Kidney (tissue), 14 donors: Measurements from ENCODE around the gene SIX3. TPM values are rescaled to one million over a fixed set of nuclear protein-coding genes. Genes with fewer than 3 reads are reported as not detected.

ENCODE experiments used
- DNase-seq, 5 donors: peaks; one replicate each; pipeline ENCODE4 v3.0.0-alpha.2; 2013 to 2020
- FAIRE-seq: peaks from 2 replicates; lab custom pipeline; 2012; peaks lifted over from hg19 to GRCh38; lab: Jason Lieb, UNC
- H3K27ac ChIP-seq, 2 donors: one replicate each; pipeline ENCODE4 v1.7.0; 2013; ENCODE audit warnings: low read depth in 2 of 2, low read length in 2 of 2, inconsistent platforms in 1 of 2
- H3K27me3 ChIP-seq: one replicate; pipeline ENCODE4 v1.7.1; 2013; ENCODE audit warnings: low read length, inconsistent platforms; ENCODE audit not compliant: control insufficient read depth, insufficient read depth
- H3K36me3 ChIP-seq, 3 donors: one replicate each; pipeline versions ENCODE4 v1.7.0 to v1.7.1; 2013; ENCODE audit warnings: low read length in 3 of 3, control low read depth in 1 of 3, inconsistent platforms in 1 of 3; ENCODE audit not compliant: insufficient read depth in 3 of 3, control insufficient read depth in 2 of 3
- H3K4me1 ChIP-seq, 3 donors: one replicate each; pipeline versions ENCODE4 v1.7.0 to v1.7.1; 2013; ENCODE audit warnings: low read length in 3 of 3, inconsistent platforms in 1 of 3, low read depth in 1 of 3; ENCODE audit not compliant: control insufficient read depth in 2 of 3, insufficient read depth in 2 of 3
- H3K4me3 ChIP-seq, 3 donors: one replicate each; pipeline versions ENCODE4 v1.7.0 to v1.8.1; 2013; ENCODE audit warnings: low read length in 3 of 3, control low read depth in 1 of 3, inconsistent platforms in 1 of 3
- H3K9ac ChIP-seq, 3 donors: one replicate each; pipeline versions ENCODE4 v1.7.0 to v1.7.1; 2013; ENCODE audit warnings: low read length in 3 of 3, control low read depth in 1 of 3, inconsistent platforms in 1 of 3
- H3K9me3 ChIP-seq, 3 donors: one replicate each; pipeline versions ENCODE4 v1.7.0 to v1.7.1; 2013; ENCODE audit warnings: low read length in 3 of 3, control low read depth in 1 of 3, inconsistent platforms in 1 of 3; ENCODE audit not compliant: control insufficient read depth in 2 of 3, insufficient read depth in 1 of 3
- CTCF ChIP-seq: IDR thresholded peaks from 3 replicates; pipeline ENCODE4 v1.5.1; 2012; ENCODE audit warnings: mild to moderate bottlenecking, moderate library complexity, borderline replicate concordance; ENCODE audit not compliant: insufficient read depth; ENCODE audit errors: extremely low read depth
- intact Hi-C: fragments of 100-400 bp; cut with DNase I; formaldehyde crosslinking; loops from one replicate; pipeline ENCODE4 v1.11.1; 2022
- polyA plus RNA-seq: library from polyadenylated mRNA; stranded (reverse); fragments of 350-450 nt; fragmentation: Illumina TruSeq; extraction: RNeasy Lipid Tissue Mini Kit (QIAGEN cat#74804); gene quantifications from one replicate; pipeline ENCODE4 v1.2.3, GENCODE V29; 2014; ENCODE audit warnings: low read depth, low replicate concordance; ENCODE audit not compliant: insufficient read depth
- total RNA-seq: library from RNA; stranded (reverse); fragmentation: NEBNext Ultra II Directional; extraction: Animal tissue kit (Norgen Biotek cat#: 25700); gene quantifications from one replicate; pipeline ENCODE4 v1.2.1, GENCODE V29; 2021
- donor health status: control.
- donor health status: control.
- donor health status: control.
- donor health status: control.
- donor health status: control.
- donor health status: DM: yes; HTN: yes; CAD: no.
- donor health status: Normal renal cell carcinoma (clear cell type).

SIX3 gene
- total and polyA plus RNA-seq, 2 donors from 2014 or later: 0.16 to 0.19 TPM

- H3K27ac ChIP-seq: no peak overlapping the region
- FAIRE-seq (no peak), DNase-seq (peak in 1 of 5 donors; percentile 52)
- H3K9me3 ChIP-seq: no peaks in the 10 kb centered on the region
- peaks cover 77% of the 10 kb centered on the region for H3K27me3 ChIP-seq
- no peak overlapping the region for H3K9ac ChIP-seq
- intact Hi-C loops: loop anchor here (10.0 kb wide), 2 partner anchors 467 to 557 kb away; no protein-coding TSS in a partner anchor
- TF ChIP-seq CTCF: no peak
- no peaks in the 10 kb centered on the region for H3K36me3 ChIP-seq
- no peak overlapping the region for H3K4me3 ChIP-seq
- H3K4me1 ChIP-seq: peaks cover 0 to 25% (median 5%) of the 10 kb centered on the region in 3 donors
Observed at GRCh38 chr2:44951714-44952113, 10.2 kb downstream of the SIX3 start.

GRCh38 chr2:44952143-44952805 lies 10.8 kb downstream of the SIX3 start:
- Histone ChIP-seq H3K27ac (no peak overlapping the region), H3K4me3 (peak overlapping the region in 2 of 3 donors; percentile 19 to 41), H3K9ac (no peak overlapping the region), H3K9me3 (no peaks in the 10 kb centered on the region), H3K27me3 (peaks cover 72% of the 10 kb centered on the region), H3K36me3 (no peaks in the 10 kb centered on the region), H3K4me1 (peaks cover 0 to 25% (median 5%) of the 10 kb centered on the region in 3 donors)
- FAIRE-seq (no peak), DNase-seq (peak; percentile 66 to 84 (median 74))
- TF ChIP-seq CTCF: peak; percentile 42
- intact Hi-C loops: loop anchor here (10.0 kb wide), 2 partner anchors 467 to 557 kb away; no protein-coding TSS in a partner anchor

- DNase-seq (peak in 2 of 5 donors; percentile 52 to 67), FAIRE-seq (no peak)
- H3K27ac ChIP-seq: no peak overlapping the region
- H3K4me1 ChIP-seq: peaks cover 0 to 25% (median 5%) of the 10 kb centered on the region in 3 donors
- intact Hi-C loops: loop anchor here (10.0 kb wide), 2 partner anchors 468 to 558 kb away; no protein-coding TSS in a partner anchor
- peak overlapping the region in 2 of 3 donors; percentile 19 to 41 for H3K4me3 ChIP-seq
- H3K36me3 ChIP-seq: no peaks in the 10 kb centered on the region
- H3K9me3 ChIP-seq: no peaks in the 10 kb centered on the region
- peaks cover 65% of the 10 kb centered on the region for H3K27me3 ChIP-seq
- no peak for TF ChIP-seq CTCF
- no peak overlapping the region for H3K9ac ChIP-seq
Observed at GRCh38 chr2:44952806-44953498, 11.4 kb downstream of the SIX3 start.
